Central memory CD8-positive, alpha-beta T cell (primary cell): ENCODE measurements around the gene FNBP1L.

Source experiments
- ATAC-seq: fragments of 150-1000 bp; cut with Tn5 transposase; replicated peaks from 2 replicates; pipeline ENCODE4 v1.10.0; 2022; ENCODE audit warnings: mild to moderate bottlenecking, moderate FRiP score, moderate number of reproducible peaks; ENCODE audit not compliant: poor library complexity, severe bottlenecking; ENCODE audit errors: extremely low read depth
- DNase-seq, 2 donors: peaks; one replicate each; pipeline ENCODE4 v3.0.0; 2021; ENCODE audit warnings: low spot score in 2 of 2
- H3K27ac Mint-ChIP-seq: one replicate; pipeline ENCODE4 v1.8.0; 2022; ENCODE audit warnings: low read depth, mild to moderate bottlenecking, moderate library complexity, mixed read lengths
- H3K27me3 Mint-ChIP-seq: one replicate; pipeline ENCODE4 v1.8.0; 2022; ENCODE audit warnings: mixed read lengths
- H3K36me3 Mint-ChIP-seq: one replicate; pipeline ENCODE4 v1.8.0; 2022; ENCODE audit warnings: mild to moderate bottlenecking, moderate library complexity, mixed read lengths; ENCODE audit not compliant: insufficient read depth
- H3K4me1 Mint-ChIP-seq: one replicate; pipeline ENCODE4 v1.8.0; 2022; ENCODE audit warnings: mixed read lengths
- H3K4me3 Mint-ChIP-seq: one replicate; pipeline ENCODE4 v1.8.0; 2022; ENCODE audit warnings: mild to moderate bottlenecking, moderate library complexity, mixed read lengths
- H3K9me3 Mint-ChIP-seq: one replicate; pipeline ENCODE4 v1.8.0; 2022; ENCODE audit warnings: mixed read lengths

The FNBP1L gene

DNA sequence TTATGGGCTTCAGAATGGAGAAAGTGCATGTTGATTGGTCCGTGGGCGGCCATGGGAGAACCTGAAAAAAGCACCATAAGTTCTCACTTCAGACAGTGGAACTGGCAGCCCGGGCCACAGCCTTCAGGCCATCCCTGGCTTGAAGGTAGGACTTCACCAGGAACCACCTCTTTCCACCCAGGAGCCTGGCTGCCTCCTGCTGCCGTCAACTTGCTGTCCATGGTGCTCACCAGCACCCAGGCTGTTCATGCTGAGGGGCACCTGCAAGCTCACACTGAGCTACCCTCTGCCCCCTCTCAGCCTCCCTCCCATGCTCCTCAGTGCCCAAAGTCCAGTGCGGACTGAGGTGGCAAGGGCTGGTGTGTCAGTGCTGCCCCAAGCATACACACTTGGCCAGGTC, 12.9 kb upstream of the FNBP1L start:
- Mint-ChIP-seq H3K27me3 (peaks cover 30% of the 10 kb centered on the region), H3K9me3 (no peaks in the 10 kb centered on the region), H3K4me1 (no peaks in the 10 kb centered on the region), H3K4me3 (no peak overlapping the region), H3K36me3 (peaks cover 2% of the 10 kb centered on the region), H3K27ac (no peak overlapping the region)
- no peak for DNase-seq
- ATAC-seq = no peak

- H3K27me3 Mint-ChIP-seq = peaks cover 34% of the 10 kb centered on the region
- H3K9me3 Mint-ChIP-seq = no peaks in the 10 kb centered on the region
- H3K4me1 Mint-ChIP-seq = no peaks in the 10 kb centered on the region
- no peak for DNase-seq
- H3K27ac Mint-ChIP-seq = no peak overlapping the region
- H3K4me3 Mint-ChIP-seq = no peak overlapping the region
- H3K36me3 Mint-ChIP-seq = peaks cover 2% of the 10 kb centered on the region
- no peak for ATAC-seq
Observed at GRCh38 chr1:93435443-93435842, 12.5 kb upstream of the FNBP1L start.

DNA sequence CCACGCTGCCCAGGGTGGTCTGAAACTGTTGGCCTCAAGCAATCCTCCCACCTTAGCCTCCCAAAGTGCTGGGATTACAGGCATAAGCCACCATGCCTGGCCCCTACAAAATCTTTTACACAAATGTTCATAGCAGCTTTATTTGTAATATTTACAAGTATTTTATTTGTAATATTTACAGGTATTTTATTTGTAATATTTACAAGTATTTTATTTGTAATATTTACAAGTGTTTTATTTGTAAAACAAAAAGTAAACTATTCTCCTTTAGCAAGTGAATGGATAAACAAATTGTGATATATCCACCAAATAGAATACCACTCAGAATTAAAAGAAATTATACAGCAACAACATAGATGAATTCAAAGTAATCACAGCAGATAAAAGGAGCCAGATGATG, 11.4 kb upstream of the FNBP1L start:
- Mint-ChIP-seq H3K4me3 (no peak overlapping the region), H3K36me3 (peaks cover 2% of the 10 kb centered on the region), H3K27me3 (peaks cover 37% of the 10 kb centered on the region), H3K9me3 (no peaks in the 10 kb centered on the region), H3K4me1 (no peaks in the 10 kb centered on the region), H3K27ac (no peak overlapping the region)
- ATAC-seq = no peak
- DNase-seq = no peak

GRCh38 chr1:93437976-93438605, 9.8 kb upstream of the FNBP1L start:
- peak; percentile 56 for ATAC-seq
- DNase-seq = no peak

GRCh38 chr1:93438716-93439115, 9.2 kb upstream of the FNBP1L start:
- no peak for DNase-seq
- no peaks in the 10 kb centered on the region for H3K4me1 Mint-ChIP-seq
- peaks cover 43% of the 10 kb centered on the region for H3K27me3 Mint-ChIP-seq
- ATAC-seq = no peak
- no peak overlapping the region for H3K27ac Mint-ChIP-seq
- no peak overlapping the region for H3K4me3 Mint-ChIP-seq
- H3K36me3 Mint-ChIP-seq = no peaks in the 10 kb centered on the region
- H3K9me3 Mint-ChIP-seq = no peaks in the 10 kb centered on the region

More at GRCh38 chr1:93437976-93438605, 9.8 kb upstream of the FNBP1L start:
- H3K36me3 Mint-ChIP-seq = no peaks in the 10 kb centered on the region
- no peaks in the 10 kb centered on the region for H3K9me3 Mint-ChIP-seq
- H3K27ac Mint-ChIP-seq = no peak overlapping the region
- H3K27me3 Mint-ChIP-seq = peaks cover 40% of the 10 kb centered on the region
- no peaks in the 10 kb centered on the region for H3K4me1 Mint-ChIP-seq
- H3K4me3 Mint-ChIP-seq = no peak overlapping the region

DNA sequence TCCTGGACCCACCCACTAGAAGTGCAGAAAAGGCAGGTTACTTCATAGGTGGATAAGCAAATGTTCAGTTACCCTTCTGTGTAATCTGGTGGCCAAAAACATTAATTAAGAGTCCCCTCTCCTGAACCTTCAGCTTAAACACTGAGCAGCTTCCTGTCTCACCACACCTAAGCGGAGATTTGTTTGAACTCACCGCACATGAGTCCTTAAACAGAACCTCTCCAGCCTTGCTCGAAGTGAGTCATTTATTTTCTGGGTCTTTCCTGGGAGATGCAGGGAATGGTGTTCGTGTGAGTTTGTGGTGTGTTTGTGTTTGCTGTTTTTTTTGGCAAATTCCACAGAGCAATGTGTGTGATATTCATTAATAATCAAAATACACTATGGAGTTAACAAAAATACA, 7.6 kb upstream of the FNBP1L start:
- no peak for ATAC-seq
- H3K27ac Mint-ChIP-seq = no peak overlapping the region
- H3K9me3 Mint-ChIP-seq = no peaks in the 10 kb centered on the region
- no peak overlapping the region for H3K4me3 Mint-ChIP-seq
- no peaks in the 10 kb centered on the region for H3K36me3 Mint-ChIP-seq
- peaks cover 39% of the 10 kb centered on the region for H3K27me3 Mint-ChIP-seq
- DNase-seq = no peak
- H3K4me1 Mint-ChIP-seq = no peaks in the 10 kb centered on the region

DNA sequence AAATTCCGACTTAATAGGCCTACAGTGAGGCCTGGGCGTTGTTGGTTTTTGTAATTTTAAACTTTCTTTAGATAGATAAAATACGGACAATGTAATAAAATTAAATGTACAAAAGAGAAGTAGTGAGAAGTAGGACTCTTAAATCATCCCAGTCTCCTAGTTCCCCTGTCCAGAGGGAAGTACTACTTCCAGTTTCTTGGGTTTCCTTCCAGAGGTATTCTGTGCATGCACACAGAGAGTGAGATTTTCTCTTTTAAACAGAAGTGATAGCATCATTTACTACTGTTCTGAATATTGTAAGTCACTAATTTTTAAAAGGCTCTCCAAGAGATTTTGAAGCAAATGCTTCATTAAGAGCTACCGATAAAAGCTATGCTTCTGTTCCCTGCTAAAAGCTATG, 7.2 kb upstream of the FNBP1L start:
- Mint-ChIP-seq H3K27ac (no peak overlapping the region), H3K9me3 (no peaks in the 10 kb centered on the region), H3K4me1 (no peaks in the 10 kb centered on the region), H3K4me3 (no peak overlapping the region), H3K36me3 (no peaks in the 10 kb centered on the region), H3K27me3 (peaks cover 43% of the 10 kb centered on the region)
- DNase-seq = no peak
- ATAC-seq = no peak

- DNase-seq (no peak), ATAC-seq (no peak)
- Mint-ChIP-seq H3K27ac (no peak overlapping the region), H3K4me1 (peaks cover under 1% of the 10 kb centered on the region), H3K27me3 (peaks cover 52% of the 10 kb centered on the region), H3K4me3 (no peak overlapping the region), H3K9me3 (no peaks in the 10 kb centered on the region), H3K36me3 (no peaks in the 10 kb centered on the region)
Observed at GRCh38 chr1:93441589-93441988, 6.3 kb upstream of the FNBP1L start.

DNA sequence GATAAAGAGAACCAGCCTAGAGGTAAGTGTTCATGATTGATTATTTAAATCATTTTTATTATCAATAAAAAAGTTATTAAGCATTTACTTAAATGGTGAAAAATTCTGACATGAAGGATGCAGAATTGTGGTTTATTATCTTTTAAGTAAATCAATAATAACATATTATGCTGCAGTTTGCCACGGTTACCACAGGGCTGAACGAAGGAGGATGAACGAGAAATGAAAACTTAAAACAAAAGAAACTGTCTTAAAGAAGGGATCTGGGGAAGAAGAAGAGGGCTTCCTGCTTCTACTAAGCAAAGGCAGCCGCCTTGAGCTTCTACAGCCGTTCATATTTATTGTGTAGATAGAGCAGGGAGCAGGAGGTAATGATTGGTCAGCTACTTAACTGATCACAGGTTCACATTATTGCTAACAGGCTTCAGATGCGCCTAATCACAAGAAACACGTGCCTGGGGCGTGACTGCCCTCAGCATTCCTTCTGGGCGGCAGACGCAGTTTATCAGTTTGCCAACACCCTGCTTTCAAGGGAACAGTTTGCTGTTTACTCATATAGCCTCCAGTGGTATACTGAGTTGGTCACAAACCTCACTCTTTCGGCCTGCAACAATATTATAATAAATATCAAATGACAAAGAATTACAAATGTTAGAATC, 5.8 kb upstream of the FNBP1L start:
- ATAC-seq = no peak
- H3K4me3 Mint-ChIP-seq = no peak overlapping the region
- H3K27ac Mint-ChIP-seq = no peak overlapping the region
- peaks cover 6% of the 10 kb centered on the region for H3K4me1 Mint-ChIP-seq
- no peak for DNase-seq
- peaks cover 58% of the 10 kb centered on the region for H3K27me3 Mint-ChIP-seq
- H3K9me3 Mint-ChIP-seq = no peaks in the 10 kb centered on the region
- H3K36me3 Mint-ChIP-seq = no peaks in the 10 kb centered on the region

- Mint-ChIP-seq H3K4me3 (no peak overlapping the region), H3K9me3 (no peaks in the 10 kb centered on the region), H3K27ac (no peak overlapping the region), H3K36me3 (peaks cover 3% of the 10 kb centered on the region), H3K27me3 (peaks cover 64% of the 10 kb centered on the region), H3K4me1 (peaks cover 12% of the 10 kb centered on the region)
- ATAC-seq (no peak), DNase-seq (no peak)
Observed at GRCh38 chr1:93442741-93443140, 5.2 kb upstream of the FNBP1L start.

GRCh38 chr1:93443454-93443853, 4.5 kb upstream of the FNBP1L start:
- peaks cover 13% of the 10 kb centered on the region for H3K4me1 Mint-ChIP-seq
- peaks cover 3% of the 10 kb centered on the region for H3K36me3 Mint-ChIP-seq
- ATAC-seq = no peak
- H3K9me3 Mint-ChIP-seq = no peaks in the 10 kb centered on the region
- H3K27ac Mint-ChIP-seq = no peak overlapping the region
- DNase-seq = no peak
- H3K27me3 Mint-ChIP-seq = peaks cover 68% of the 10 kb centered on the region
- H3K4me3 Mint-ChIP-seq = no peak overlapping the region

DNA sequence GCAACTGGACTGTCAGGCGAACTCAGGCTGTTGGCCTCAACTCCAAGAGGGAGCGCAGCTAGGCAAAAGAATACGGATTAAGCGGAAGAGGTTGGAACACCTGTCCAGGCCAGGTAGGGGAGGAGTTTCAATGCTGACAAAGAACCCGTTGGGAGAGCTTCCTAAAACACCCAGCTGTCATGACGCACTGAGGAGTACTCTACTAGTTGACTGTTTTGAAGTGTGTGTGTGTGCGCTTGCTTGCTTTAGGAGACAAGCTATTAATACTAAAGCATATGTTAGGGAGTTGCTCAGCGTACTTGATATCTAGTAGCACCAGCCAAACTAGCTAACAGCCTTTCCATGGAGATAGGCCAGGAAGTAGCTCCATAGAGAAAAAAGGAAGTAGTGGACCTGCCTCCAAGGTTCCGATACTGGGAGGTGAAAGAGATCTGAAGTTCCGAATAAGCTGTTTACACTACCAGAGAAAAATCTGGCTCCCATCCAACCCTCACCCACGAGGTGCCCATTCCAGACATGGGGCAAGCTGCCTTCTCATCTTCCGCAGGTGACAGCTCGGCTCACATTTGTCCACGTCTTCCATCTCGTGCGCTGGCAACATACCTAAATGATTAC, 974 bp upstream of the FNBP1L start:
- DNase-seq (no peak), ATAC-seq (no peak)
- H3K9me3 Mint-ChIP-seq = no peaks in the 10 kb centered on the region
- H3K27ac Mint-ChIP-seq = no peak overlapping the region
- H3K27me3 Mint-ChIP-seq = peaks cover 74% of the 10 kb centered on the region
- peaks cover 23% of the 10 kb centered on the region for H3K4me1 Mint-ChIP-seq
- peak overlapping the region; percentile 88 for H3K4me3 Mint-ChIP-seq
- peaks cover 3% of the 10 kb centered on the region for H3K36me3 Mint-ChIP-seq
